Measurements from ENCODE around the gene CILP2. TPM values are rescaled to one million over a fixed set of nuclear protein-coding genes. Genes with fewer than 3 reads are reported as not detected.
A peak's percentile ranks its signal among the peaks of the same experiment; 100 is the strongest.

The CILP2 gene
- total and polyA plus RNA-seq, 2 donors (not counting 1 experiment from before 2014, with no cell fraction given), result 0.10 to 0.66 TPM

GRCh38 chr19:19530889-19531288 is 7.2 kb upstream of the CILP2 start:
- Histone ChIP-seq H3K27me3 (ENCODE audit: control insufficient read depth, insufficient read depth, low read length) (no peaks in the 10 kb centered on the region), H3K9ac (ENCODE audit: insufficient read depth, low read length) (no peak overlapping the region), H3K36me3 (ENCODE audit: control insufficient read depth, insufficient read depth, low read length) (peaks cover 5% of the 10 kb centered on the region), H2AFZ (ENCODE audit: low read length) (no peak overlapping the region), H3K4me2 (ENCODE audit: extremely low read depth, insufficient read depth, low read length) (no peak overlapping the region), H3K9me3 (ENCODE audit: control insufficient read depth, insufficient read depth, low read depth, low read length) (no peaks in the 10 kb centered on the region), H4K20me1 (ENCODE audit: control insufficient read depth, extremely low read depth, insufficient read depth, low read length) (no peaks in the 10 kb centered on the region), H3K4me1 (ENCODE audit: control insufficient read depth, extremely low read depth, insufficient read depth, low read length) (no peaks in the 10 kb centered on the region), H3K27ac (ENCODE audit: insufficient read depth, low read length) (no peak overlapping the region), H3K79me2 (ENCODE audit: control insufficient read depth, insufficient read depth, low read length) (no peaks in the 10 kb centered on the region), H3K4me3 (replicated peaks in 1 of 4; ENCODE audit: control extremely low read depth in 1 of 4, insufficient read depth in 1 of 4, low read depth in 3 of 4, low read length in 4 of 4) (no peak overlapping the region)
- no peak for DNase-seq (ENCODE audit: low read depth in 2 of 2)
- TF ChIP-seq EZH2 (IDR thresholded peaks at IDR 0.05; ENCODE audit: low read length, missing control alignments) (no peak), CTCF (conservative IDR thresholded peaks at IDR 0.05 in 1 of 2, IDR thresholded peaks at IDR 0.05 in 1 of 2; ENCODE audit: low read depth in 1 of 2, low read length in 2 of 2) (no peak)

DNA sequence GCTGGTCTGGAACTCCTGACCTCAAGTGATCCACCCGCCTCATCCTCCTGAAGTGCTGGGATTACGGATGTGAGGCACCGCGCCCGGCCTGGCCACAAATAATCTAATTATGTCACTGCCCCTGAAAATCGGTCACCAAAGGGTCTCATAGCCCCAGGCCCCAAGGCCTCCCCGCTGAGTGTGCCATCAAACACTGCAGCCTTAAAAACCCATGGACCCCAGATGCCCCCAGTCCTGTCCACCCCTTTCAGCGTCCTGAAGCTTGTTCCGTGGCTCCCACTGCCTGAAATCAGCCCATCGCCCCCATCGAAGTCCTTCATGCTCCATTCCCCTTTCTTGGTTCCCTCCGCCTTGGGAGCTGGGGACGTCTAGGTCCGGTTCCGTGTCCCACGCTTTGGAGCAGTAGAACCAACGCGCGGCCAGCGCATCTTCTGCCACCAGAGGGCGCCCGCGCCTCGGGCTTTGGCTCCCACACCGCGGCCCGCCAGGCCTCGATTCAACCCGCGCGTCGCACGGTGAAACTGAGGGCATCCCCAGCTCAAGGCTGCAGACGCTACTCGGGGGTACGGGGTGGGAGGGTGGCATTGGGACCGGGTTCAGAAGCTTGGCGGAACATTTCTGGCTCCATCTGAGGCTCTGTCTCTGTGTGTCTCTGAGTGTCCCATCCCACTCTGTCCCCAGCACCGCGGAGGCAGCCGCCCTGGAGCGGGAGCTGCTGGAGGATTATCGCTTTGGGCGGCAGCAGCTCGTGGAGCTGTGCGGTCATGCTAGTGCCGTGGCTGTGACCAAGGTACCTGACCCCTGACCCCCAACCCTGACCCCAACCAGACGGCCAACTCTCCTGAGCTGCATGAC is 5.9 kb upstream of the CILP2 start:
- no peaks in the 10 kb centered on the region for H3K4me1 ChIP-seq (ENCODE audit: control insufficient read depth, extremely low read depth, insufficient read depth, low read length)
- no peak overlapping the region for H3K4me2 ChIP-seq (ENCODE audit: extremely low read depth, insufficient read depth, low read length)
- no peak overlapping the region for H3K9ac ChIP-seq (ENCODE audit: insufficient read depth, low read length)
- H3K36me3 ChIP-seq (ENCODE audit: control insufficient read depth, insufficient read depth, low read length), result peaks cover 2% of the 10 kb centered on the region
- no peaks in the 10 kb centered on the region for H3K79me2 ChIP-seq (ENCODE audit: control insufficient read depth, insufficient read depth, low read length)
- H3K27ac ChIP-seq (ENCODE audit: insufficient read depth, low read length), result no peak overlapping the region
- peak; percentile 33 to 51 for DNase-seq (ENCODE audit: low read depth in 2 of 2)
- no peaks in the 10 kb centered on the region for H3K9me3 ChIP-seq (ENCODE audit: control insufficient read depth, insufficient read depth, low read depth, low read length)
- no peak overlapping the region for H2AFZ ChIP-seq (ENCODE audit: low read length)
- no peak overlapping the region for H3K4me3 ChIP-seq (replicated peaks in 1 of 4; ENCODE audit: control extremely low read depth in 1 of 4, insufficient read depth in 1 of 4, low read depth in 3 of 4, low read length in 4 of 4)
- no peaks in the 10 kb centered on the region for H4K20me1 ChIP-seq (ENCODE audit: control insufficient read depth, extremely low read depth, insufficient read depth, low read length)
- H3K27me3 ChIP-seq (ENCODE audit: control insufficient read depth, insufficient read depth, low read length), result no peaks in the 10 kb centered on the region
- TF ChIP-seq EZH2 (IDR thresholded peaks at IDR 0.05; ENCODE audit: low read length, missing control alignments), result no peak
- peak; percentile 88 to 95 for TF ChIP-seq CTCF (conservative IDR thresholded peaks at IDR 0.05 in 1 of 2, IDR thresholded peaks at IDR 0.05 in 1 of 2; ENCODE audit: low read depth in 1 of 2, low read length in 2 of 2)

DNA sequence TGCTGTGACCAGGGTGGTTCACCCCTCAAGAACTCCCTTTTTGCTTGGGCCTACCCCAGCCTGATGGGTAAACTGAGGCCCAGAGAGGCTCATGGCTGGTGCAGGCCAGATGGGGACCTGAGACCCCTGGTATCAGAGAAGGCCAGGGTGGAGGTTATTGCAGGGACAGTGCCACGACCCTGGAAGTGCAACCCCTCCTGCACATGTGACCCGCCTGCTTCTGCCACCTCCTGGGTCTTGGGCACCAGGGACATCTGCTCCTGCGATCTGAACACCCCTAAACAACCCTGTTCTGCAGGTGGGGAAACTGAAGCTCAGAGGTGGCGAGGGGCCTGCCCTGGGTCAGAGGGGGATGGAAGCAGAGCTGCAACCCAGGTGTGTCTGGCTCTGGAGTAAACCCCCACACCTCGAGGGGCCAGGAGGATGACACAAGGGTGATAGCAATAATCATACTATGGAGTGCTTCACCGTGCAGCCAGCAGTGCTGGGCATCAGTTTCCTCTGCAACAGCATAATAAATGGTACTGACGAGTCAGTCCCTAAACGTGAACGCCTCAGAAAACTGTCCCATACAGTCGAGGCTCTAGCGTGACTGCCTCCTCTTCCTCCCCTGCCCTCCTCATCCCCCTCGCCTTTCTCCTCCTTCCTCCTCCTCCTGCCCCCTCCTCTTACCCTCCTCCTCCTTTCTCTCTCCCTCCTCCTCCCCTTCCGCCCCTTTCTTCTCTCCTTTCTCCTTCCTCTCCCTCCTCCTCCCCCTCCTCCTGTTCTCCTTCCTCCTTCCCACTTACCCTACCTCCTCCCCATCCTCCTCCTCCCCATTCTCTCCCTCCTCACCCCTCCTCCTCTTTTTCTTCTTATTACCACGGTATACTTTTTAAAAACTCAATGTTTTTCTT is 5.0 kb upstream of the CILP2 start:
- no peaks in the 10 kb centered on the region for H3K27me3 ChIP-seq (ENCODE audit: control insufficient read depth, insufficient read depth, low read length)
- DNase-seq (ENCODE audit: low read depth in 2 of 2), result no peak
- TF ChIP-seq CTCF (conservative IDR thresholded peaks at IDR 0.05 in 1 of 2, IDR thresholded peaks at IDR 0.05 in 1 of 2; ENCODE audit: low read depth in 1 of 2, low read length in 2 of 2) (no peak), EZH2 (IDR thresholded peaks at IDR 0.05; ENCODE audit: low read length, missing control alignments) (no peak)
- no peaks in the 10 kb centered on the region for H4K20me1 ChIP-seq (ENCODE audit: control insufficient read depth, extremely low read depth, insufficient read depth, low read length)
- no peak overlapping the region for H3K4me3 ChIP-seq (replicated peaks in 1 of 4; ENCODE audit: control extremely low read depth in 1 of 4, insufficient read depth in 1 of 4, low read depth in 3 of 4, low read length in 4 of 4)
- no peak overlapping the region for H3K27ac ChIP-seq (ENCODE audit: insufficient read depth, low read length)
- no peak overlapping the region for H3K9ac ChIP-seq (ENCODE audit: insufficient read depth, low read length)
- H3K9me3 ChIP-seq (ENCODE audit: control insufficient read depth, insufficient read depth, low read depth, low read length), result no peaks in the 10 kb centered on the region
- no peaks in the 10 kb centered on the region for H3K4me1 ChIP-seq (ENCODE audit: control insufficient read depth, extremely low read depth, insufficient read depth, low read length)
- H2AFZ ChIP-seq (ENCODE audit: low read length), result no peak overlapping the region
- H3K36me3 ChIP-seq (ENCODE audit: control insufficient read depth, insufficient read depth, low read length), result no peaks in the 10 kb centered on the region
- H3K4me2 ChIP-seq (ENCODE audit: extremely low read depth, insufficient read depth, low read length), result no peak overlapping the region
- H3K79me2 ChIP-seq (ENCODE audit: control insufficient read depth, insufficient read depth, low read length), result no peaks in the 10 kb centered on the region

Data from fibroblast of lung (primary cell).